Measurements from ENCODE around the gene FARP2.

The FARP2 gene

DNA sequence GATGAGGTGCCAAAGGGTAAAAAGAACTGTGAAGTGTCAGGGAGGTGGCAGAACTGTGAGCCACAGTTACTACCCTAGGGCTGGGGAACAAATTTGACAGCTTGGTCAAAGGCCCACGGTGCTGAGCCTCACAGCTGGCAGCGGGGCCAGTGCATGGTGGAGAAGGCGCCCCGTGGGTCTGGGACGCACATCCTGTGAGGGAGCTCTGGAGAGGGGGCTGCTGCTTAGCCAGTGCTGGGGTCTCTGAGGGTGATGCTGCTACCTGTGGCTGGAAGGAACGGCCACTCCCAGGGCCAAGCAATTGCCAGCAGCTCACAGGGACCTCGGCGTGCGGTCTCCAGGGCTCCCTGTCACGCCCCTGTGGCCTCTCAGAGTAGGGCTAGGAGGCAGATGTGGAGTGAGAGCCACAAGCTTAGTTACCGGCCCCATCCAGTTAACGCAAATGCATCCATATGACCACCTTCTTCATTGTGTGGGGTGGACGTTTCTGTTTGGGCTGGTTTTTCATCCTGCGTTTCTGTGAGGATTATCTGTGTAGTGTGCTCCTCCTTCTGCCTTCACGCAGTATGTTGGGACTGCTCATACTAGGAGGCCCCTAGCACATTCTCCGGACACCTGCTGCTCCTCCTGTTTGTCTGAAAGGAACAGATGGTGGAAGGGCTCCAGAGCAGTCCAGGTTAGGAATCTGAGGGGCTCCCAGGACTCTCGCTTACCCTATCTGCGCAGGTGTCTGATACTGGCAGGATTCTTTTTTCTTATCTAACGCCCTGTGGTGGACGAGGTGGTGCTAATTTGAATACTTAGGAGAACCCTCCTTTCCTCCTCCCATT is 126.3 kb downstream of the FARP2 start:
- Histone ChIP-seq H3K4me1 (ENCODE audit: control insufficient read depth in 1 of 2, insufficient read depth in 2 of 2, low read length in 2 of 2) (no peaks in the 10 kb centered on the region), H3K9me3 (ENCODE audit: control insufficient read depth in 1 of 2, low read length in 2 of 2) (no peaks in the 10 kb centered on the region), H3K27me3 (ENCODE audit: control insufficient read depth in 1 of 2, insufficient read depth in 2 of 2, low read length in 2 of 2) (no peaks in the 10 kb centered on the region), H3K27ac (ENCODE audit: low read depth, low read length) (no peak overlapping the region), H3K9ac (ENCODE audit: low read depth in 1 of 2, low read length in 2 of 2) (no peak overlapping the region), H3K4me3 (ENCODE audit: low read depth in 1 of 2, low read length in 2 of 2) (no peak overlapping the region), H3K36me3 (ENCODE audit: control insufficient read depth in 1 of 2, insufficient read depth in 2 of 2, low read length in 2 of 2) (peaks cover 20 to 67% of the 10 kb centered on the region in 2 donors)

DNA sequence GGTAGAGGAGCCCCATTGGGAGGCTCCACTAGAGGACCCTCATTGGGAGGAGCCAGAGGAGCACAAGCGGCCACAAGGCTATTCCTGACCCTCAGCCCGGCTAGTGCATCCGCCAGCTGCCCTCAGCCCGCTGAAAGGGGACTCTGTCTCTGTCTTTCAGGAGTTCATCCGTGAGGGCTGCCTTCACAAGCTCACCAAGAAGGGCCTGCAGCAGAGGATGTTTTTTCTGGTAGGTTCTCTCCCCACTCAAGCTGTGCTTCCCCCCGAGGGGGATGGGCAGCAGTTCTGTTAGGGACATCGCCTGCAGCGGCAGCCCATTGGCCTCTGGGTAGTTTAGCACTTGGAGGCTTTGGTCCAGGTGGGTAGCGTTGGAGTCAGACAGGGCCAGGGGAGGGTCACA is 127.2 kb downstream of the FARP2 start:
- H3K36me3 ChIP-seq (ENCODE audit: control insufficient read depth in 1 of 2, insufficient read depth in 2 of 2, low read length in 2 of 2), result peaks cover 20 to 61% of the 10 kb centered on the region in 2 donors
- no peaks in the 10 kb centered on the region for H3K27me3 ChIP-seq (ENCODE audit: control insufficient read depth in 1 of 2, insufficient read depth in 2 of 2, low read length in 2 of 2)
- no peak overlapping the region for H3K27ac ChIP-seq (ENCODE audit: low read depth, low read length)
- no peak overlapping the region for H3K9ac ChIP-seq (ENCODE audit: low read depth in 1 of 2, low read length in 2 of 2)
- no peak overlapping the region for H3K4me3 ChIP-seq (ENCODE audit: low read depth in 1 of 2, low read length in 2 of 2)
- H3K9me3 ChIP-seq (ENCODE audit: control insufficient read depth in 1 of 2, low read length in 2 of 2), result no peaks in the 10 kb centered on the region
- no peaks in the 10 kb centered on the region for H3K4me1 ChIP-seq (ENCODE audit: control insufficient read depth in 1 of 2, insufficient read depth in 2 of 2, low read length in 2 of 2)

DNA sequence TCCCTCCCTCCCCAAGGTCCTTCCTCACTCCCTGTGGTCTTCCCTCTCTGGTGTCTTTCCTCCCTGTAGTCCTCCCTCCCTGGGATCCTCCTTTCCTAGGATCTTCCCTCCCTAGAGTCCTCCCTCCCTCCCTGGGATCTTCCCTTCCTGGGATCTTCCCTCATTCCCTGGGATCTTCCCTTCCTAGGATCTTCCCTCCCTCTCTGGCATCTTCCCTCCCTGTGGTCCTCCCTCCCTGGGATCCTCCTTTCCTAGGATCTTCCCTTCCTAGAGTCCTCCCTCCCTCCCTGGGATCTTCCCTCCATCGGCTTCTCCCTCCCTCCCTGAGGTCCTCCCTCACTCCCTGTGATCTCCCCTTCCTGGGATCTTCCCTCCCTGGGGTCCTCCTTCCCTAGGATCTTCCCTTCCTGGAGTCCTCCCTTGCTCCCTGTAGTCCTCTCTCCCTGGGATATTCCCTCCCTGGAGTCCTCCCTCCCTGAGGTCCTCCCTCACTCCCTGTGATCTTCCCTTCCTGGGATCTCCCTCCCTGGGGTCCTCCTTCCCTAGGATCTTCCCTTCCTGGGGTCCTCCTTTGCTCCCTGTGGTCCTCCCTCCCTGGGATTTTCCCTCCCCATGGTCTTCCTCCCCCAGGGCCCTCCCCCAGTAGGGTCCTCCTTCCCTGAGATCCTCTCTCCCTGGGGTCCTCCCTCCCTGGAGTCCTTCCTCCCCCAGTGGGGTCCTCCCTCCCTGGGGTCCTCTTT is 129.3 kb downstream of the FARP2 start:
- no peak overlapping the region for H3K4me3 ChIP-seq (ENCODE audit: low read depth in 1 of 2, low read length in 2 of 2)
- H3K27ac ChIP-seq (ENCODE audit: low read depth, low read length), result no peak overlapping the region
- no peaks in the 10 kb centered on the region for H3K27me3 ChIP-seq (ENCODE audit: control insufficient read depth in 1 of 2, insufficient read depth in 2 of 2, low read length in 2 of 2)
- H3K36me3 ChIP-seq (ENCODE audit: control insufficient read depth in 1 of 2, insufficient read depth in 2 of 2, low read length in 2 of 2), result peaks cover 17 to 43% of the 10 kb centered on the region in 2 donors
- peaks cover 9 to 15% of the 10 kb centered on the region in 2 donors for H3K4me1 ChIP-seq (ENCODE audit: control insufficient read depth in 1 of 2, insufficient read depth in 2 of 2, low read length in 2 of 2)
- no peak overlapping the region for H3K9ac ChIP-seq (ENCODE audit: low read depth in 1 of 2, low read length in 2 of 2)
- no peaks in the 10 kb centered on the region for H3K9me3 ChIP-seq (ENCODE audit: control insufficient read depth in 1 of 2, low read length in 2 of 2)

DNA sequence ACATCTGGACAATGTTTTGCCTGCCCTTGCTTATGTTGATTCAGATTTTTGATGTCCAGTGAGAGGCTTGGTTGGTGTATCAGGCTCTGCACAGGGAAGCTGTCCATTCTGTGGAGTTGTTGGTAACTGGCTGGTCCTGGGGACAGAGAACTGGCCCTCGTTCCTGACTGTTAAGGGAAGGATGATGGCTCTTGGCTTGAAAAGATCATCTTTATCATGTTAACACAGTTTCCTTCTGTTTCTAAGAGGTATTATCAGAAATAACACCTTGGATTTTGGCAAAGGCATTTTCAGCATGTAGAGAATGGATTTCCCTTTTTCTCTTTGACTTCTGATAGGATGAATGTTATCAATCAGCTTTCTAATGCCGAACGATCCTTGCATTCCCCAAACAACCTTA is 133.0 kb downstream of the FARP2 start:
- Histone ChIP-seq H3K4me3 (ENCODE audit: low read depth in 1 of 2, low read length in 2 of 2) (no peak overlapping the region), H3K36me3 (ENCODE audit: control insufficient read depth in 1 of 2, insufficient read depth in 2 of 2, low read length in 2 of 2) (peaks cover 10 to 47% of the 10 kb centered on the region in 2 donors), H3K27me3 (ENCODE audit: control insufficient read depth in 1 of 2, insufficient read depth in 2 of 2, low read length in 2 of 2) (no peaks in the 10 kb centered on the region), H3K4me1 (ENCODE audit: control insufficient read depth in 1 of 2, insufficient read depth in 2 of 2, low read length in 2 of 2) (peaks cover 19 to 24% of the 10 kb centered on the region in 2 donors), H3K9me3 (ENCODE audit: control insufficient read depth in 1 of 2, low read length in 2 of 2) (no peaks in the 10 kb centered on the region), H3K27ac (ENCODE audit: low read depth, low read length) (no peak overlapping the region), H3K9ac (ENCODE audit: low read depth in 1 of 2, low read length in 2 of 2) (no peak overlapping the region)

DNA sequence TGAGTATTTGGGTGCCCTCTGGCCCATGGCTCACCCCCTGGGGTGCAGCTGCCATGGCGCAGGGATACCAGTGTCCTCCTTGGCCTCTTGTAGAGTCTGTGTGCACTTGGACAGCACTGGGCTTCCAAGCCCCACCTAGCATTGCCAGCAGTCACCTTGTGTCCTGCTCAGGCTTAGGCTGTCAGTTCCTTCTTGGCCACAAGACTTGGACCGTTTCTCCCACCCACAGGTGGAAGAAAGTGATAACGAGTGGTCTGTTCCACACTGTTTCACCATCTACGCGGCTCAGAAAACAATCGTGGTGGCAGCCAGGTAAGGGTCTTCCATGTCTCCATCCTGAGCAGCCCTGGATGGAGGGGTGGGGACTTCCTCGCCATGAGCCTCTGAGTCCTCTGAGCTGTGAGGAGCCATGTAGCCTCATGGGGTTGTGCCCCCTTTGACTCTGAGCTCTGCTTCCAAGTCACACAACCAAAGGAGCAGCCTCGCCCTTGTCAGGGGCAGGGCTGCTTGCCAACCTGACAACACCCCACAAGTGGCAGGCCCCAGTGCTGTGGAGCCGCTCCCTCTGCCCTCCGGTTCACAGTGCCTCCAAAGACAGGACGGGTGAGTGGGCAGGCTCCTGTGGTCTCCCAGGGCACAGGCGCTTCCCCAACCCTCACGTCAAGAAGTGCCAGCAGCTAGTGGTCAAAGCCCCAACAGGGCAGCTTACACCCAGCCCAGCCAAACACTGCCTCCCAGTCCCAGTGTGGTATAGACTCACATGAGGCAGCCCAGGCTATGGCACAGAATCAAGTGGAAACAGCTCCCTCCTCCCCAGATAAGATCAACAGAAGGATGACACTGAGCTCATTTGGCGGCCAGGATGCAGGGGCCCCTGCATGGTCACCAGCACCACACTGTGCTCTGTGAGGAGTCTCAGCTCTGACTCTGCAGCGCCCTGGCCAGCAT is 133.9 kb downstream of the FARP2 start:
- Histone ChIP-seq H3K36me3 (ENCODE audit: control insufficient read depth in 1 of 2, insufficient read depth in 2 of 2, low read length in 2 of 2) (peaks cover 14 to 43% of the 10 kb centered on the region in 2 donors), H3K27ac (ENCODE audit: low read depth, low read length) (peak overlapping the region; percentile 47), H3K9me3 (ENCODE audit: control insufficient read depth in 1 of 2, low read length in 2 of 2) (no peaks in the 10 kb centered on the region), H3K27me3 (ENCODE audit: control insufficient read depth in 1 of 2, insufficient read depth in 2 of 2, low read length in 2 of 2) (no peaks in the 10 kb centered on the region), H3K4me1 (ENCODE audit: control insufficient read depth in 1 of 2, insufficient read depth in 2 of 2, low read length in 2 of 2) (peaks cover 28 to 33% of the 10 kb centered on the region in 2 donors), H3K4me3 (ENCODE audit: low read depth in 1 of 2, low read length in 2 of 2) (no peak overlapping the region), H3K9ac (ENCODE audit: low read depth in 1 of 2, low read length in 2 of 2) (peak overlapping the region in 1 of 2 donors; percentile 58)

DNA sequence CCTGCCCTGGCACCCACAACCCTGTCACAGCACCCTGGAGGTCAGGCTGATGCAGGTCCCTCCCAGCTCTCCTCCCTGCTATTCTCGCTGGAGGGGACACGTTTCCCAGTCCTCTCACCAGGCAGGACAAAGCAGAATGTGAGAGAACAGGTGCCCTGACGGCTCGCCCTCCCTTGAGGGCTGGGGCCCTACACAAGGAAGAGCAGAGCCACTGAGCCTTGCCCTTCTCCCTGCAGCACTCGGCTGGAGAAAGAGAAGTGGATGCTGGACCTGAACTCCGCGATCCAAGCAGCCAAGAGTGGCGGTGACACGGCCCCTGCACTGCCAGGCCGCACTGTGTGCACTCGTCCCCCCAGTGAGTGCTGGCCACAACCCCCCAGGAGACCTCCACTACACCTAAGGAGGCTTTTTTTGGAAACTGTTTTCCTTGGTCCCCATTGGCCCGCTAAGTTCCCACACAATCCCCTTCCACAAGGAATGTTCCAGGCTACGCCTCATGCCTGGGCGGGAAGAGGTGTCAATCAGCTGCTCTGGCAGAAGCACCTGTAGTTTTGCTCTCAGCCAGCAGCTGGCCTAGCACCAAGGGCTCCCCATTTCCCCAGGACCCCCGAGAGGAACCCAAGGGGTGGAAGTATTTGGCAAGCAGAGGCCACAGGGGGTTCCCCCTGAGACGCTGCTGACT is 134.9 kb downstream of the FARP2 start:
- no peak overlapping the region for H3K4me3 ChIP-seq (ENCODE audit: low read depth in 1 of 2, low read length in 2 of 2)
- peak overlapping the region in 1 of 2 donors; percentile 58 for H3K9ac ChIP-seq (ENCODE audit: low read depth in 1 of 2, low read length in 2 of 2)
- H3K36me3 ChIP-seq (ENCODE audit: control insufficient read depth in 1 of 2, insufficient read depth in 2 of 2, low read length in 2 of 2), result peaks cover 19 to 48% of the 10 kb centered on the region in 2 donors
- no peak overlapping the region for H3K27ac ChIP-seq (ENCODE audit: low read depth, low read length)
- H3K4me1 ChIP-seq (ENCODE audit: control insufficient read depth in 1 of 2, insufficient read depth in 2 of 2, low read length in 2 of 2), result peaks cover 33 to 40% of the 10 kb centered on the region in 2 donors
- H3K9me3 ChIP-seq (ENCODE audit: control insufficient read depth in 1 of 2, low read length in 2 of 2), result no peaks in the 10 kb centered on the region
- no peaks in the 10 kb centered on the region for H3K27me3 ChIP-seq (ENCODE audit: control insufficient read depth in 1 of 2, insufficient read depth in 2 of 2, low read length in 2 of 2)

DNA sequence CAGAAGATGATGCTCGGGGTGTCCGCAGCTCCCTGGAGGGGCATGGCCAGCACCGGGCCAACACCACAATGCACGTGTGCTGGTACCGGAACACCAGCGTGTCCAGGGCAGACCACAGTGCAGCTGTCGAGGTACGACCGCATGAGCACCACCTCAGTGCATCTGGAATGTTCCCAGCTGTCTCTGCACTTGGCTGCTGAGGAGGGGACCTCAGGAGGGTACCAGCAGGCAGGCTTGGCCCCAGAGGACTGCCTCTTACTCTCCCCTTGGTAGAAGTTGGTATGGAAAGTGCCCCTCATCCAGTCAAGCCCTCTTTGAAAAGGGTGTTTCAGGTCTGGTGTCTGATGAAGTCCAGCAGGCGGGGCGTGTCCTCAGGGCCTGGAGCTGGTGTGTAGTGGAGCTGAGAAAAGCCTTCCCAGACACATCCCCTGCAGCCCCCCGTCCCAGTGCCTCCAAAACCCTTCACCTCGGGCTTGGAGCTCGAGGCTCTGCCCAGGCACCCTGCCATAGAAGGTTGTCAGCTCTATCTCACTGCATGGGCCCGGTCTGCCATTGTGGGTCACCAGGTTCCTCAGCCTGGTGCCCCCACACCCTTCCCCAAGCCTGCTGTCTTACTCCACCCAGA is 135.6 kb downstream of the FARP2 start:
- H3K27me3 ChIP-seq (ENCODE audit: control insufficient read depth in 1 of 2, insufficient read depth in 2 of 2, low read length in 2 of 2), result no peaks in the 10 kb centered on the region
- H3K27ac ChIP-seq (ENCODE audit: low read depth, low read length), result no peak overlapping the region
- peaks cover 36 to 47% of the 10 kb centered on the region in 2 donors for H3K4me1 ChIP-seq (ENCODE audit: control insufficient read depth in 1 of 2, insufficient read depth in 2 of 2, low read length in 2 of 2)
- H3K9me3 ChIP-seq (ENCODE audit: control insufficient read depth in 1 of 2, low read length in 2 of 2), result no peaks in the 10 kb centered on the region
- peaks cover 17 to 51% of the 10 kb centered on the region in 2 donors for H3K36me3 ChIP-seq (ENCODE audit: control insufficient read depth in 1 of 2, insufficient read depth in 2 of 2, low read length in 2 of 2)
- no peak overlapping the region for H3K4me3 ChIP-seq (ENCODE audit: low read depth in 1 of 2, low read length in 2 of 2)
- no peak overlapping the region for H3K9ac ChIP-seq (ENCODE audit: low read depth in 1 of 2, low read length in 2 of 2)

DNA sequence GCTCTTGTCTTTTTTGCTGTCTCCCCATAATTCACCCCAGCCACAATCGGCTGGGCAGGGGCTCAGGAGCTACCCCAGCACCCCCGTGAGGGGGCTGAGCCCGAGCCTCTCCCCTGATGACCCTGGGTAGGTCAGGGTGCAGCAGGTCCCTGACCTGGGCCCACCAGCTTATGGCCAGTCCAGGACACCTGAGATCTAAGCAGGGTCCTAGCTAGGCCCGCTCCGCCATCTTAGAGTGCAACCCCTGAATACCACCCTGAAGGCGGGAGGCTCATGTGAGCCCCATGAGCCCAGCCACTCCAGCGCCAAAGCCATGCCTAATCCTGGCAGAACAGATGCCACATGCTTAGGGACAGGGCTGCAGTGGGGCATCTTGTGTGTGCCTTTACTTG is 136.1 kb downstream of the FARP2 start:
- no peak overlapping the region for H3K4me3 ChIP-seq (ENCODE audit: low read depth in 1 of 2, low read length in 2 of 2)
- no peaks in the 10 kb centered on the region for H3K27me3 ChIP-seq (ENCODE audit: control insufficient read depth in 1 of 2, insufficient read depth in 2 of 2, low read length in 2 of 2)
- H3K36me3 ChIP-seq (ENCODE audit: control insufficient read depth in 1 of 2, insufficient read depth in 2 of 2, low read length in 2 of 2), result peaks cover 13 to 51% of the 10 kb centered on the region in 2 donors
- no peak overlapping the region for H3K9ac ChIP-seq (ENCODE audit: low read depth in 1 of 2, low read length in 2 of 2)
- H3K9me3 ChIP-seq (ENCODE audit: control insufficient read depth in 1 of 2, low read length in 2 of 2), result no peaks in the 10 kb centered on the region
- H3K4me1 ChIP-seq (ENCODE audit: control insufficient read depth in 1 of 2, insufficient read depth in 2 of 2, low read length in 2 of 2), result peaks cover 41 to 49% of the 10 kb centered on the region in 2 donors
- no peak overlapping the region for H3K27ac ChIP-seq (ENCODE audit: low read depth, low read length)

DNA sequence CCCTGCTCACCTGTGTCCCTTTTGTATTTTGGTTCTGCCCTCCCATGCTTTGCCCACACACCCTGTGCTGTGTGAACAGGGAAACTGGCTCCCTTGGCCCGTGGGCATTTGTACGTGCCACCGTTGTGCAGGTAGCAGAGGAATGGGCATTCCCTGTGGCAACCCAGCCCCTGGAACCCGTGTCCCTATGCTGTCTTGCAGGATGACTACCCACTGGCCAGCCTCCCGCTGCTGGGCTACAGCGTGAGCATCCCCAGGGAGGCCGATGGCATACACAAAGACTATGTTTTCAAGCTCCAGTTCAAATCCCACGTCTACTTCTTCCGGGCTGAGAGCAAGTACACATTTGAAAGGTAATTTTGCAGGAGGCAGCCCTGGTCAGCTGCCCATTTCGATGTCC is 137.0 kb downstream of the FARP2 start:
- H3K9ac ChIP-seq (ENCODE audit: low read depth in 1 of 2, low read length in 2 of 2), result no peak overlapping the region
- peaks cover 13 to 55% of the 10 kb centered on the region in 2 donors for H3K36me3 ChIP-seq (ENCODE audit: control insufficient read depth in 1 of 2, insufficient read depth in 2 of 2, low read length in 2 of 2)
- no peak overlapping the region for H3K27ac ChIP-seq (ENCODE audit: low read depth, low read length)
- peaks cover 41 to 52% of the 10 kb centered on the region in 2 donors for H3K4me1 ChIP-seq (ENCODE audit: control insufficient read depth in 1 of 2, insufficient read depth in 2 of 2, low read length in 2 of 2)
- no peaks in the 10 kb centered on the region for H3K27me3 ChIP-seq (ENCODE audit: control insufficient read depth in 1 of 2, insufficient read depth in 2 of 2, low read length in 2 of 2)
- H3K4me3 ChIP-seq (ENCODE audit: low read depth in 1 of 2, low read length in 2 of 2), result no peak overlapping the region
- H3K9me3 ChIP-seq (ENCODE audit: control insufficient read depth in 1 of 2, low read length in 2 of 2), result no peaks in the 10 kb centered on the region

Measured in duodenal mucosa (tissue), 2 donors.